HepG2 (cell line): ENCODE measurements around the gene BBOX1. TPM values are rescaled to one million over a fixed set of nuclear protein-coding genes. Genes with fewer than 3 reads are reported as not detected.
A peak's percentile ranks its signal among the peaks of the same experiment; 100 is the strongest.

ENCODE experiments used
- ATAC-seq: fragments of 200-7000 bp; cut with Tn5 transposase; 3 replicates; pipeline ENCODE4 v1.9.1; 2020; ENCODE audit warnings: mild to moderate bottlenecking, moderate library complexity
- BruUV-seq: library from RNA; stranded (reverse); fragments of 400-500 nt; replicated peaks from 2 replicates; lab custom pipeline; 2021; lab: Mats Ljungman, UMichigan
- CTCF ChIA-PET: fragments of 300-600 bp; formaldehyde crosslinking; extraction: SDS; loops from one replicate; lab custom pipeline; 2021; ENCODE audit warnings: low total read pairs, inconsistent platforms, low intra/inter-chr PET ratio; lab: Yijun Ruan, JAX
- POLR2A ChIA-PET: fragments of 350-600 bp; sonication (Branson Sonifier 250); formaldehyde crosslinking; loops from one replicate; lab custom pipeline; 2020; ENCODE audit warnings: antibody characterized with exemption, inconsistent platforms; lab: Yijun Ruan, JAX
- DNase-seq: peaks from one replicate; pipeline ENCODE4 v3.0.0-alpha.2; 2015; ENCODE audit warnings: low spot score
- FAIRE-seq: peaks from 3 replicates; lab custom pipeline; 2011; peaks lifted over from hg19 to GRCh38; lab: Jason Lieb, UNC
- H2AFZ ChIP-seq: one replicate; pipeline ENCODE4 v1.6.1; 2011; ENCODE audit warnings: low read length, inconsistent platforms
- H3K27ac ChIP-seq: fragments of 300-600 bp; 3 replicates; pipeline ENCODE4 v1.8.0; 2011; ENCODE audit warnings: mixed run types, mild to moderate bottlenecking, mixed read lengths, low read length, inconsistent platforms; ENCODE audit not compliant: insufficient read depth; ENCODE audit errors: extremely low read length
- H3K27me3 ChIP-seq, 2 experiments: fragments of 200-600 bp in 1 of 2; 2 replicates in 1 of 2; 3 replicates in 1 of 2; pipeline versions ENCODE4 v1.6.0 to v1.8.0; 2011; ENCODE audit warnings: low read length in 2 of 2, mild to moderate bottlenecking in 2 of 2, moderate library complexity in 2 of 2, inconsistent platforms in 1 of 2; ENCODE audit not compliant: insufficient read depth in 2 of 2, control insufficient read depth in 1 of 2
- H3K36me3 ChIP-seq, 2 experiments: fragments of 200-600 bp in 1 of 2; replicated peaks in 1 of 2; 2 replicates in 1 of 2; 3 replicates in 1 of 2; pipeline versions ENCODE4 v1.5.1 to v1.8.0; 2011; ENCODE audit warnings: low read length in 2 of 2, inconsistent platforms in 1 of 2; ENCODE audit not compliant: insufficient read depth in 2 of 2, control insufficient read depth in 1 of 2
- H3K4me1 ChIP-seq: 2 replicates; pipeline ENCODE4 v1.5.1; 2012; ENCODE audit warnings: low read length, inconsistent platforms; ENCODE audit not compliant: insufficient read depth
- H3K4me2 ChIP-seq: 2 replicates; pipeline ENCODE4 v1.6.0; 2011; ENCODE audit warnings: low read depth, low read length, inconsistent platforms
- H3K4me3 ChIP-seq, 3 experiments: fragments of 200-600 bp in 1 of 3; sonication (generic), shearing (Covaris generic) in 1 of 3; replicated peaks in 1 of 3; 2 replicates each; pipeline ENCODE4 v1.5.1; 2011 to 2016; ENCODE audit warnings: low read length in 3 of 3, inconsistent platforms in 2 of 3, low read depth in 2 of 3, mild to moderate bottlenecking in 2 of 3, control low read depth in 1 of 3, mixed read lengths in 1 of 3; ENCODE audit not compliant: insufficient read depth in 1 of 3
- H3K79me2 ChIP-seq: one replicate; pipeline ENCODE4 v1.6.1; 2011; ENCODE audit warnings: low read length, inconsistent platforms; ENCODE audit not compliant: insufficient read depth
- H3K9ac ChIP-seq: 2 replicates; pipeline ENCODE4 v1.6.0; 2011; ENCODE audit warnings: mild to moderate bottlenecking, low read depth, low read length, inconsistent platforms; ENCODE audit not compliant: insufficient read depth
- H3K9me3 ChIP-seq: 2 replicates; pipeline ENCODE4 v1.5.1; 2012; ENCODE audit warnings: mild to moderate bottlenecking, low read length
- H4K20me1 ChIP-seq: 2 replicates; pipeline ENCODE4 v1.6.0; 2011; ENCODE audit warnings: inconsistent platforms, mild to moderate bottlenecking, low read length, moderate library complexity; ENCODE audit not compliant: insufficient read depth
- ELF1 ChIP-seq: sonication (generic); formaldehyde crosslinking; IDR thresholded peaks from 2 replicates; pipeline ENCODE4 v1.4.0; 2020; ENCODE audit warnings: missing genetic modification reagents
- FIP1L1 ChIP-seq: fragments of 200-400 bp; formaldehyde crosslinking; IDR thresholded peaks from 2 replicates; pipeline ENCODE4 v1.6.1; 2018; ENCODE audit warnings: low read depth, mild to moderate bottlenecking, low read length, moderate library complexity, borderline replicate concordance; ENCODE audit not compliant: insufficient read depth
- FOXJ3 ChIP-seq: sonication (generic); formaldehyde crosslinking; IDR thresholded peaks from 2 replicates; pipeline ENCODE4 v1.4.0; 2020; ENCODE audit warnings: missing genetic modification reagents, mild to moderate bottlenecking, borderline replicate concordance
- KDM5B ChIP-seq: sonication (generic); formaldehyde crosslinking; IDR thresholded peaks from 2 replicates; pipeline ENCODE4 v1.4.0; 2020; ENCODE audit warnings: missing genetic modification reagents, mild to moderate bottlenecking, borderline replicate concordance
- MLLT10 ChIP-seq: sonication (generic); formaldehyde crosslinking; IDR thresholded peaks from 2 replicates; pipeline ENCODE4 v1.4.0; 2020; ENCODE audit warnings: missing genetic modification reagents
- RXRB ChIP-seq: IDR thresholded peaks from 2 replicates; pipeline ENCODE4 v1.6.1; 2016; ENCODE audit warnings: borderline replicate concordance, missing genetic modification reagents, missing compliant biosample characterization
- SYNCRIP ChIP-seq: fragments of 200-400 bp; formaldehyde crosslinking; IDR thresholded peaks from 2 replicates; pipeline ENCODE4 v1.6.1; 2018; ENCODE audit warnings: mild to moderate bottlenecking, low read depth, low read length; ENCODE audit not compliant: insufficient read depth
- ZBTB21 ChIP-seq: sonication (generic); formaldehyde crosslinking; IDR thresholded peaks from 2 replicates; pipeline ENCODE4 v1.4.0; 2020; ENCODE audit warnings: missing genetic modification reagents
- ZFP36 ChIP-seq: fragments of 150-350 bp; IDR thresholded peaks from 2 replicates; pipeline ENCODE4 v1.6.1; 2018; ENCODE audit warnings: borderline replicate concordance, low read length, low read depth; ENCODE audit not compliant: partially characterized antibody
- ZNF574 ChIP-seq: sonication (generic); formaldehyde crosslinking; IDR thresholded peaks from 2 replicates; pipeline ENCODE4 v1.4.0; 2020; ENCODE audit warnings: missing genetic modification reagents
- ZNF879 ChIP-seq: sonication (generic); formaldehyde crosslinking; IDR thresholded peaks from 2 replicates; pipeline ENCODE4 v1.8.1; 2023; ENCODE audit warnings: missing genetic modification reagents
- WGBS: methylation state at CpG from one replicate; pipeline ENCODE4 v1.1.6; 2017; ENCODE audit warnings: low lambda C conversion rate; 5-methylcytosine and 5-hydroxymethylcytosine counted together
- in situ Hi-C: cut with HindIII; loops from 2 replicates; pipeline ENCODE4 v1.10.0; 2017; ENCODE audit warnings: low pct_unique_long_range_greater_than_20kb; ENCODE audit not compliant: extremely low pct_ligation_motif_present
- intact Hi-C: fragments of 100-400 bp; cut with micrococcal nuclease; formaldehyde crosslinking; loops from one replicate; pipeline ENCODE4 v1.10.0; 2022; ENCODE audit not compliant: unreplicated experiment
- polyA plus RNA-seq, 8 experiments: library from polyadenylated mRNA; depleted of rRNA in 3 of 8; stranded (reverse) in 7 of 8; unstranded in 1 of 8; fragments of >200 nt; fragmentation: Illumina TruSeq in 4 of 8; extraction: Trizol in 4 of 8; gene quantifications; 2 replicates each; pipeline versions ENCODE4 v1.2.1 to v1.2.3, GENCODE V29; 2011 to 2016; ENCODE audit warnings: low read depth in 4 of 8, missing spikeins in 1 of 8, mixed read lengths in 1 of 8; ENCODE audit not compliant: insufficient read depth in 1 of 8
- total RNA-seq, 5 experiments: library from RNA; depleted of rRNA; stranded (reverse); fragments of >200 nt; fragmentation: Illumina TruSeq; extraction: Trizol; gene quantifications; 2 replicates each; pipeline ENCODE4 v1.2.3, GENCODE V29; 2016; ENCODE audit warnings: low read depth in 1 of 5
- TF ChIP-seq, protein P1 (sequence below): sonication (generic); formaldehyde crosslinking; IDR thresholded peaks from 2 replicates; pipeline ENCODE4 v1.5.1; 2020; ENCODE audit warnings: missing genetic modification reagents, mild to moderate bottlenecking, borderline replicate concordance

The BBOX1 gene
- total and polyA plus RNA-seq, 2 of the 13 experiments (the other 11 are each of a cell fraction or from before 2014, with no cell fraction given), result not detected

- FAIRE-seq (no peak), ATAC-seq (peak; percentile 50), DNase-seq (no peak)
- intact Hi-C loops, result no loop called here
- H3K4me1 ChIP-seq, result no peaks in the 10 kb centered on the region
- H3K27ac ChIP-seq, result no peak overlapping the region
- H3K4me3 ChIP-seq, result no peak overlapping the region
- no peak overlapping the region for H2AFZ ChIP-seq
- 0% methylated on average over 3 of the region's 19 CpGs for WGBS
- H3K36me3 ChIP-seq, result no peaks in the 10 kb centered on the region
- H3K27me3 ChIP-seq, result peaks cover 0 to 11% of the 10 kb centered on the region in 2 experiments; a peak in 2 of 5 replicates
- H3K79me2 ChIP-seq, result no peaks in the 10 kb centered on the region
- no peak overlapping the region for H3K9ac ChIP-seq
- no peaks in the 10 kb centered on the region for H3K9me3 ChIP-seq
- TF ChIP-seq FOXJ3 (no peak), RXRB (CRISPR knock-in tag) (no peak), MLLT10 (CRISPR knock-in tag) (no peak), ELF1 (CRISPR knock-in tag) (no peak), ZFP36 (no peak), ZBTB21 (CRISPR knock-in tag) (no peak), SYNCRIP (no peak), KDM5B (CRISPR knock-in tag) (no peak), FIP1L1 (no peak), ZNF574 (CRISPR knock-in tag) (no peak), ZNF879 (CRISPR knock-in tag) (no peak)
- TF ChIP-seq, protein P1, sequence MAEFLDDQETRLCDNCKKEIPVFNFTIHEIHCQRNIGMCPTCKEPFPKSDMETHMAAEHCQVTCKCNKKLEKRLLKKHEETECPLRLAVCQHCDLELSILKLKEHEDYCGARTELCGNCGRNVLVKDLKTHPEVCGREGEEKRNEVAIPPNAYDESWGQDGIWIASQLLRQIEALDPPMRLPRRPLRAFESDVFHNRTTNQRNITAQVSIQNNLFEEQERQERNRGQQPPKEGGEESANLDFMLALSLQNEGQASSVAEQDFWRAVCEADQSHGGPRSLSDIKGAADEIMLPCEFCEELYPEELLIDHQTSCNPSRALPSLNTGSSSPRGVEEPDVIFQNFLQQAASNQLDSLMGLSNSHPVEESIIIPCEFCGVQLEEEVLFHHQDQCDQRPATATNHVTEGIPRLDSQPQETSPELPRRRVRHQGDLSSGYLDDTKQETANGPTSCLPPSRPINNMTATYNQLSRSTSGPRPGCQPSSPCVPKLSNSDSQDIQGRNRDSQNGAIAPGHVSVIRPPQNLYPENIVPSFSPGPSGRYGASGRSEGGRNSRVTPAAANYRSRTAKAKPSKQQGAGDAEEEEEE (CRISPR knock-in tag), result no peak
- TF ChIP-seq, all 625 proteins: peak for 0
- in situ Hi-C loops, result no loop called here
- BruUV-seq, result no TSS peak
- ChIA-PET POLR2A (no interaction called here), CTCF (no interaction called here)
- H3K4me2 ChIP-seq, result no peak overlapping the region
- H4K20me1 ChIP-seq, result no peaks in the 10 kb centered on the region
Measured at GRCh38 chr11:26994631-26995095, 46.0 kb upstream of the BBOX1 start.
